ENCODE data around the gene ZDHHC21.
"Not testable (repeated sequence)": the region's sequence is repeated elsewhere in the genome, so short reads cannot be mapped to it uniquely, and the experiment has no call there.

ZDHHC21 gene

GRCh38 chr9:14678776-14679175 is 14.5 kb downstream of the ZDHHC21 start:
- no peak for DNase-seq

GRCh38 chr9:14677872-14678271 is 15.4 kb downstream of the ZDHHC21 start:
- DNase-seq, result no peak

- no peak for DNase-seq
Observed at GRCh38 chr9:14677396-14677795, 15.8 kb downstream of the ZDHHC21 start.

GRCh38 chr9:14674630-14675029 is 18.6 kb downstream of the ZDHHC21 start:
- DNase-seq, result no peak

- DNase-seq, result no peak
Observed at GRCh38 chr9:14671377-14671776, 21.9 kb downstream of the ZDHHC21 start.

- no peak for DNase-seq
Observed at GRCh38 chr9:14670718-14671117, 22.5 kb downstream of the ZDHHC21 start.

- not testable (repeated sequence) for DNase-seq
Observed at GRCh38 chr9:14664022-14664421, 29.2 kb downstream of the ZDHHC21 start.

- DNase-seq, result no peak
Observed at GRCh38 chr9:14662060-14662453, 31.2 kb downstream of the ZDHHC21 start.

GRCh38 chr9:14661421-14662059 is 31.7 kb downstream of the ZDHHC21 start:
- DNase-seq, result no peak

- DNase-seq, result no peak
Observed at GRCh38 chr9:14660721-14661120, 32.5 kb downstream of the ZDHHC21 start.

- no peak for DNase-seq
Observed at GRCh38 chr9:14654932-14655331, 38.3 kb downstream of the ZDHHC21 start.

- DNase-seq, result no peak
Observed at GRCh38 chr9:14653511-14653910, 39.7 kb downstream of the ZDHHC21 start.

GRCh38 chr9:14652729-14653377 is 40.4 kb downstream of the ZDHHC21 start:
- no peak for DNase-seq

- no peak for DNase-seq
Observed at GRCh38 chr9:14650596-14650995, 42.6 kb downstream of the ZDHHC21 start.

GRCh38 chr9:14645648-14646047 is 47.6 kb downstream of the ZDHHC21 start:
- DNase-seq, result no peak

GRCh38 chr9:14640967-14641366 is 52.3 kb downstream of the ZDHHC21 start:
- no peak for DNase-seq

GRCh38 chr9:14640294-14640693 is 52.9 kb downstream of the ZDHHC21 start:
- no peak for DNase-seq

- no peak for DNase-seq
Observed at GRCh38 chr9:14633906-14634565, 59.2 kb downstream of the ZDHHC21 start.

GRCh38 chr9:14633148-14633547 is 60.1 kb downstream of the ZDHHC21 start:
- no peak for DNase-seq

GRCh38 chr9:14627513-14627912 is 65.7 kb downstream of the ZDHHC21 start:
- no peak for DNase-seq

GRCh38 chr9:14618836-14619420 is 74.3 kb downstream of the ZDHHC21 start:
- no peak for DNase-seq

GRCh38 chr9:14616188-14616982 is 76.8 kb downstream of the ZDHHC21 start:
- DNase-seq, result no peak

- no peak for DNase-seq
Observed at GRCh38 chr9:14608540-14608939, 84.7 kb downstream of the ZDHHC21 start.
